ENCODE measurements around the gene IPO13.

The IPO13 gene

DNA sequence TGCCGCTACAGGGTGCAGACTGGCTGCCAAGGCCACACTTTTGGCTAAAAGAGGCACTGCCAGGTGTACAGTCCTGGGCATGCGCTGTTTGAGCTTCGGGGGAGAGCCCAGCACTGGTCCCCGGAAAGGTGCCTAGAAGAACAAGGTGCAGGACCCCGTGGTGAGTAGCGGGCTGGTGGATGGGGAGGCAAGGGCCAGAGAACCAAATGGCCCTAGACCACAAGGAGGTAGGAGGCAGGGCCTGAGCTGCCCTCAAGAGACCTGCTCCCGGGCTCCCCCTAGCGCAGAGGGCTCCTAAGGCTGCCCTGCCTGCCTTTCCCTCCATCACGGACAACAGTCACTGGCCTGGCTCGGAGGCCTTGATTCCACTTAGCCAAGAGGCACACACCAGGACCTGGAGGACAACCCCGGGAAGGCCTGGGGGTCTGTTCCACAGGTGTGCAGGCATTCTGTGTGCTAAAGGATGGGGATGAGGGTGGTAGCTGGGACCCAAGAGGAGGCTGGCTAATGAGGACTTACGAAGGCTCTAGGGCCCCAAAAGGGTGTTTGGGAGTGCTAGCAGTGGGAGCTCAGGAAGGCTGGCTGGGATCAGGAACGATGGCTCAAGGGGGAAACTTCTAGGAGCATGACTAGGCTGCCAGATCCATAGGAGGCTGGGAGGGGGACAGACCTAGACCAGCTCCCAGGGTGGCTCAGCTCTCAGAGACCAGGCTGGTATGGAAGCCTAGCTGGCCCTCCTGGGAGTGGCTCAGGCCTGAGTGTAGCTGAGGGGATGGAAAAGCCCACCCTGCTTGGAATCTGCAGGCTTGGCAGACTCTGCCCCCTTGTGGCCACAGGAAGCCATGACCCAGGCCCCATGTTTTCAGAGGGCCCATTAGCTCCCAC is 12.4 kb upstream of the IPO13 start:
- ChIA-PET POLR2A (ENCODE audit: low non-redundant PET) (interaction anchor here (1.0 to 1.9 kb wide), 2 partner anchors 169 to 171 kb away, joined by 6 read pairs; no protein-coding TSS in a partner anchor), CTCF (interaction anchor here (0.5 to 6.5 kb wide), 38 partner anchors 8 to 691 kb away, joined by 3 to 150 read pairs (median 4); partner anchors contain the start of genes ATP6V0B, IPO13 and SLC6A9)
- TF ChIP-seq, protein P1, sequence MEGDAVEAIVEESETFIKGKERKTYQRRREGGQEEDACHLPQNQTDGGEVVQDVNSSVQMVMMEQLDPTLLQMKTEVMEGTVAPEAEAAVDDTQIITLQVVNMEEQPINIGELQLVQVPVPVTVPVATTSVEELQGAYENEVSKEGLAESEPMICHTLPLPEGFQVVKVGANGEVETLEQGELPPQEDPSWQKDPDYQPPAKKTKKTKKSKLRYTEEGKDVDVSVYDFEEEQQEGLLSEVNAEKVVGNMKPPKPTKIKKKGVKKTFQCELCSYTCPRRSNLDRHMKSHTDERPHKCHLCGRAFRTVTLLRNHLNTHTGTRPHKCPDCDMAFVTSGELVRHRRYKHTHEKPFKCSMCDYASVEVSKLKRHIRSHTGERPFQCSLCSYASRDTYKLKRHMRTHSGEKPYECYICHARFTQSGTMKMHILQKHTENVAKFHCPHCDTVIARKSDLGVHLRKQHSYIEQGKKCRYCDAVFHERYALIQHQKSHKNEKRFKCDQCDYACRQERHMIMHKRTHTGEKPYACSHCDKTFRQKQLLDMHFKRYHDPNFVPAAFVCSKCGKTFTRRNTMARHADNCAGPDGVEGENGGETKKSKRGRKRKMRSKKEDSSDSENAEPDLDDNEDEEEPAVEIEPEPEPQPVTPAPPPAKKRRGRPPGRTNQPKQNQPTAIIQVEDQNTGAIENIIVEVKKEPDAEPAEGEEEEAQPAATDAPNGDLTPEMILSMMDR (conservative IDR thresholded peaks at IDR 0.05; ENCODE audit: low read depth) = peak; percentile 84
- peak overlapping the region; percentile 96 for H3K27ac ChIP-seq
- peak; percentile 67 for DNase-seq (ENCODE audit: low spot score)

GRCh38 chr1:43934986-43935324 is 11.8 kb upstream of the IPO13 start:
- TF ChIP-seq, protein P1 (conservative IDR thresholded peaks at IDR 0.05; ENCODE audit: low read depth) = peak; percentile 41; the same call in 1 of the 2 replicates
- CTCF ChIA-PET = interaction anchor here (0.5 to 6.5 kb wide), 32 partner anchors 8 to 692 kb away, joined by 3 to 150 read pairs (median 4); partner anchors contain the start of genes ATP6V0B, IPO13 and SLC6A9
- peak overlapping the region; percentile 96 for H3K27ac ChIP-seq
- DNase-seq (ENCODE audit: low spot score) = no peak
- POLR2A ChIA-PET (ENCODE audit: low non-redundant PET) = interaction anchor here (0.6 to 1.9 kb wide), 3 partner anchors 12 to 172 kb away, joined by 3 to 6 read pairs (median 6); partner anchors contain the start of gene IPO13

DNA sequence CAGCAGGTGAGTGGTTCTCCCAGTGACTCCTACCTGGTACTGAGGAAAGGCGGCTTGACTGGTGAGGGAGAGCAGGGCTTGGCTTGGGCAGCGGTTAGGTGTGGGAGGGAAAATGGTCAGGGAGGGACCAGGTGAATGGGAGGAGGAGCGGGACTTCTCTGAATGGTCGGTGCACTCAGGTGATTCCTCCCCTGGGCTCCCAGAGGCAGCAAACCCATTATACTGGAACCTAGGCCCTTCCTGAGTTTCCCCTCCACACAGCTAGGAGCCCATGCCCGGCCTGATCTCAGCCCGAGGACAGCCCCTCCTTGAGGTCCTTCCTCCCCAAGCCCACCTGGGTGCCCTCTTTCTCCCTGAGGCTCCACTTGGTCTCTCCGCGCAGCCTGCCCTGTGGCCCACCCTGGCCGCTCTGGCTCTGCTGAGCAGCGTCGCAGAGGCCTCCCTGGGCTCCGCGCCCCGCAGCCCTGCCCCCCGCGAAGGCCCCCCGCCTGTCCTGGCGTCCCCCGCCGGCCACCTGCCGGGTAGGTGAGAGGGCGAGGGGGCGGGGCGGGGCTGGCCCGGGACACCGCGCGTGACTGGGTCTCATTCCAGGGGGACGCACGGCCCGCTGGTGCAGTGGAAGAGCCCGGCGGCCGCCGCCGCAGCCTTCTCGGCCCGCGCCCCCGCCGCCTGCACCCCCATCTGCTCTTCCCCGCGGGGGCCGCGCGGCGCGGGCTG is 10.9 kb upstream of the IPO13 start:
- ChIA-PET POLR2A (ENCODE audit: low non-redundant PET) (interaction anchor here (0.6 to 1.9 kb wide), 3 partner anchors 32 to 173 kb away, joined by 6 to 10 read pairs (median 6); no protein-coding TSS in a partner anchor), CTCF (interaction anchor here (0.5 to 6.5 kb wide), 15 partner anchors 11 to 899 kb away, joined by 3 to 150 read pairs (median 4); partner anchors contain the start of gene IPO13)
- peak; percentile 84 for DNase-seq (ENCODE audit: low spot score)
- peak overlapping the region; percentile 96 for H3K27ac ChIP-seq
- TF ChIP-seq, protein P1 (conservative IDR thresholded peaks at IDR 0.05; ENCODE audit: low read depth) = no peak

DNA sequence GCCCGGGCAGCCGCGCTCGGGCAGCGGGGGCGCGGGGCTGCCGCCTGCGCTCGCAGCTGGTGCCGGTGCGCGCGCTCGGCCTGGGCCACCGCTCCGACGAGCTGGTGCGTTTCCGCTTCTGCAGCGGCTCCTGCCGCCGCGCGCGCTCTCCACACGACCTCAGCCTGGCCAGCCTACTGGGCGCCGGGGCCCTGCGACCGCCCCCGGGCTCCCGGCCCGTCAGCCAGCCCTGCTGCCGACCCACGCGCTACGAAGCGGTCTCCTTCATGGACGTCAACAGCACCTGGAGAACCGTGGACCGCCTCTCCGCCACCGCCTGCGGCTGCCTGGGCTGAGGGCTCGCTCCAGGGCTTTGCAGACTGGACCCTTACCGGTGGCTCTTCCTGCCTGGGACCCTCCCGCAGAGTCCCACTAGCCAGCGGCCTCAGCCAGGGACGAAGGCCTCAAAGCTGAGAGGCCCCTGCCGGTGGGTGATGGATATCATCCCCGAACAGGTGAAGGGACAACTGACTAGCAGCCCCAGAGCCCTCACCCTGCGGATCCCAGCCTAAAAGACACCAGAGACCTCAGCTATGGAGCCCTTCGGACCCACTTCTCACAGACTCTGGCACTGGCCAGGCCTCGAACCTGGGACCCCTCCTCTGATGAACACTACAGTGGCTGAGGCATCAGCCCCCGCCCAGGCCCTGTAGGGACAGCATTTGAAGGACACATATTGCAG is 10.2 kb upstream of the IPO13 start:
- H3K27ac ChIP-seq = peak overlapping the region; percentile 96
- CTCF ChIA-PET = interaction anchor here (0.5 to 6.5 kb wide), 7 partner anchors 9 to 279 kb away, joined by 3 to 150 read pairs (median 4); no protein-coding TSS in a partner anchor
- TF ChIP-seq, protein P1 (conservative IDR thresholded peaks at IDR 0.05; ENCODE audit: low read depth) = peak; percentile 29
- POLR2A ChIA-PET (ENCODE audit: low non-redundant PET) = interaction anchor here (0.6 kb wide), 1 partner anchor 31 kb away, joined by 10 read pairs; no protein-coding TSS in a partner anchor
- no peak for DNase-seq (ENCODE audit: low spot score)

- CTCF ChIA-PET = interaction anchor here (0.6 to 6.5 kb wide), 6 partner anchors 8 to 298 kb away, joined by 3 to 150 read pairs (median 5); no protein-coding TSS in a partner anchor
- TF ChIP-seq, protein P1 (conservative IDR thresholded peaks at IDR 0.05; ENCODE audit: low read depth) = no peak
- peak overlapping the region; percentile 96 for H3K27ac ChIP-seq
- DNase-seq (ENCODE audit: low spot score) = peak; percentile 68
- POLR2A ChIA-PET (ENCODE audit: low non-redundant PET) = interaction anchor here (0.5 kb wide), 1 partner anchor 14 kb away, joined by 3 read pairs; no protein-coding TSS in a partner anchor
Observed at GRCh38 chr1:43937179-43937865, 9.4 kb upstream of the IPO13 start.
